Neutrophil (primary cell): ENCODE results near the gene OSGIN1.

Experiments used
- H3K27ac ChIP-seq: fragments of 200-600 bp; sonication (generic); 2 replicates; pipeline ENCODE4 v1.5.1; 2016; ENCODE audit warnings: mild to moderate bottlenecking, moderate library complexity
- H3K27me3 ChIP-seq: fragments of 200-600 bp; sonication (generic); 2 replicates; pipeline ENCODE4 v1.6.0; 2016; ENCODE audit warnings: mild to moderate bottlenecking
- H3K36me3 ChIP-seq: fragments of 200-600 bp; sonication (generic); 2 replicates; pipeline ENCODE4 v1.5.1; 2017
- H3K4me1 ChIP-seq, 2 experiments: fragments of 200-600 bp in 1 of 2; sonication (generic) in 1 of 2; 1 replicate in 1 of 2; 2 replicates in 1 of 2; pipeline versions ENCODE4 v1.5.1 to v1.6.1; 2013 to 2016; ENCODE audit warnings: low read depth in 1 of 2, low read length in 1 of 2, mild to moderate bottlenecking in 1 of 2, moderate library complexity in 1 of 2; ENCODE audit not compliant: control insufficient read depth in 1 of 2, insufficient read depth in 1 of 2
- H3K4me3 ChIP-seq, 2 experiments: fragments of 200-600 bp in 1 of 2; sonication (generic) in 1 of 2; 1 replicate in 1 of 2; 2 replicates in 1 of 2; pipeline ENCODE4 v1.5.1; 2013 to 2016; ENCODE audit warnings: low read depth in 1 of 2, low read length in 1 of 2, mild to moderate bottlenecking in 1 of 2, moderate library complexity in 1 of 2
- H3K9me3 ChIP-seq: fragments of 200-600 bp; sonication (generic); 2 replicates; pipeline ENCODE4 v1.5.1; 2016
- TF ChIP-seq, protein P1 (sequence below): fragments of 200-600 bp; sonication (generic); IDR thresholded peaks from 2 replicates; pipeline ENCODE4 v1.5.1; 2016; ENCODE audit warnings: antibody characterized with exemption

The OSGIN1 gene

GRCh38 chr16:83977056-83977815 is 24.2 kb downstream of the OSGIN1 start:
- Histone ChIP-seq H3K27ac (no peak overlapping the region), H3K27me3 (peaks cover 35% of the 10 kb centered on the region), H3K9me3 (peaks cover 7% of the 10 kb centered on the region), H3K4me3 (no peak overlapping the region), H3K4me1 (no peaks in the 10 kb centered on the region), H3K36me3 (no peaks in the 10 kb centered on the region)
- TF ChIP-seq, protein P1, sequence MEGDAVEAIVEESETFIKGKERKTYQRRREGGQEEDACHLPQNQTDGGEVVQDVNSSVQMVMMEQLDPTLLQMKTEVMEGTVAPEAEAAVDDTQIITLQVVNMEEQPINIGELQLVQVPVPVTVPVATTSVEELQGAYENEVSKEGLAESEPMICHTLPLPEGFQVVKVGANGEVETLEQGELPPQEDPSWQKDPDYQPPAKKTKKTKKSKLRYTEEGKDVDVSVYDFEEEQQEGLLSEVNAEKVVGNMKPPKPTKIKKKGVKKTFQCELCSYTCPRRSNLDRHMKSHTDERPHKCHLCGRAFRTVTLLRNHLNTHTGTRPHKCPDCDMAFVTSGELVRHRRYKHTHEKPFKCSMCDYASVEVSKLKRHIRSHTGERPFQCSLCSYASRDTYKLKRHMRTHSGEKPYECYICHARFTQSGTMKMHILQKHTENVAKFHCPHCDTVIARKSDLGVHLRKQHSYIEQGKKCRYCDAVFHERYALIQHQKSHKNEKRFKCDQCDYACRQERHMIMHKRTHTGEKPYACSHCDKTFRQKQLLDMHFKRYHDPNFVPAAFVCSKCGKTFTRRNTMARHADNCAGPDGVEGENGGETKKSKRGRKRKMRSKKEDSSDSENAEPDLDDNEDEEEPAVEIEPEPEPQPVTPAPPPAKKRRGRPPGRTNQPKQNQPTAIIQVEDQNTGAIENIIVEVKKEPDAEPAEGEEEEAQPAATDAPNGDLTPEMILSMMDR, result no peak

DNA sequence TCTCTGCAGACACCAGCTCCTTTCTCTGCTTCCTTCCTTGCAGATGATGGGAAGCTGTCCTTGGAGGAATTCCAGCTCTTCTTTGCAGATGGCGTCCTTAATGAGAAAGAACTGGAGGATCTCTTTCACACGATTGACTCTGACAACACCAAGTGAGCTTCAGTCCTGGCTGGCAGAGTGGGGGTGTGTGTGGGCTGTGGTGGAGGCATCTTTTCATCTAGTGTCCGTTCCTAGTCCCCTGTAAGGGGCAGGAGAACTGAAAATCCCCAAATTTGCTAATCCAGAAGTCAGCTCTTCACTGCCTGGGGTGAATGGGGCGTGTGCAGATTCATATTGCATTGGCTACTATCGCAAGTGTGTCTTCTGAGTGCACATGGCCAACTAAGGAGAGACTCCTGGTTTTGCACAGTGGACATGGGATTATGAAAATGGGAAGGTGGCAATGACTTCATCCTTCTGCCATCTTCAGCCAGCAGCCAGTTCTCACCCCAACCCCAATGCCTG is 25.4 kb downstream of the OSGIN1 start:
- TF ChIP-seq, protein P1, result no peak
- no peak overlapping the region for H3K27ac ChIP-seq
- no peak overlapping the region for H3K4me3 ChIP-seq

GRCh38 chr16:83979441-83979840 is 26.4 kb downstream of the OSGIN1 start:
- Histone ChIP-seq H3K9me3 (peaks cover 7% of the 10 kb centered on the region), H3K27me3 (peaks cover 20% of the 10 kb centered on the region), H3K27ac (no peak overlapping the region), H3K4me3 (no peak overlapping the region), H3K36me3 (no peaks in the 10 kb centered on the region), H3K4me1 (no peaks in the 10 kb centered on the region)
- TF ChIP-seq, protein P1, result no peak

More for the DNA sequence above, 25.4 kb downstream of the OSGIN1 start:
- H3K9me3 ChIP-seq, result peaks cover 7% of the 10 kb centered on the region
- no peaks in the 10 kb centered on the region for H3K4me1 ChIP-seq
- H3K27me3 ChIP-seq, result peaks cover 28% of the 10 kb centered on the region
- H3K36me3 ChIP-seq, result no peaks in the 10 kb centered on the region

GRCh38 chr16:83980794-83981193 is 27.8 kb downstream of the OSGIN1 start:
- H3K4me1 ChIP-seq, result no peaks in the 10 kb centered on the region
- H3K27me3 ChIP-seq, result peaks cover 10% of the 10 kb centered on the region
- peaks cover 7% of the 10 kb centered on the region for H3K9me3 ChIP-seq
- H3K36me3 ChIP-seq, result no peaks in the 10 kb centered on the region
- H3K4me3 ChIP-seq, result no peak overlapping the region
- TF ChIP-seq, protein P1, result no peak
- no peak overlapping the region for H3K27ac ChIP-seq

GRCh38 chr16:83981799-83982198 is 28.8 kb downstream of the OSGIN1 start:
- H3K4me1 ChIP-seq, result no peaks in the 10 kb centered on the region
- H3K4me3 ChIP-seq, result no peak overlapping the region
- no peaks in the 10 kb centered on the region for H3K36me3 ChIP-seq
- H3K27ac ChIP-seq, result no peak overlapping the region
- TF ChIP-seq, protein P1, result no peak
- H3K27me3 ChIP-seq, result peaks cover 14% of the 10 kb centered on the region
- peaks cover 7% of the 10 kb centered on the region for H3K9me3 ChIP-seq
